Measurements from ENCODE around the gene SMURF1. TPM values are rescaled to one million over a fixed set of nuclear protein-coding genes. Genes with fewer than 3 reads are reported as not detected.
A peak's percentile ranks its signal among the peaks of the same experiment; 100 is the strongest.

The SMURF1 gene
- total RNA-seq, 1 donor from 2014 or later, result 31.2 TPM

GRCh38 chr7:98992076-98992475, 151.8 kb downstream of the SMURF1 start:
- DNase-seq (ENCODE audit: low spot score), result peak; percentile 76

- peak; percentile 53 for DNase-seq (ENCODE audit: low spot score)
Observed at GRCh38 chr7:98991141-98991540, 152.8 kb downstream of the SMURF1 start.

DNA sequence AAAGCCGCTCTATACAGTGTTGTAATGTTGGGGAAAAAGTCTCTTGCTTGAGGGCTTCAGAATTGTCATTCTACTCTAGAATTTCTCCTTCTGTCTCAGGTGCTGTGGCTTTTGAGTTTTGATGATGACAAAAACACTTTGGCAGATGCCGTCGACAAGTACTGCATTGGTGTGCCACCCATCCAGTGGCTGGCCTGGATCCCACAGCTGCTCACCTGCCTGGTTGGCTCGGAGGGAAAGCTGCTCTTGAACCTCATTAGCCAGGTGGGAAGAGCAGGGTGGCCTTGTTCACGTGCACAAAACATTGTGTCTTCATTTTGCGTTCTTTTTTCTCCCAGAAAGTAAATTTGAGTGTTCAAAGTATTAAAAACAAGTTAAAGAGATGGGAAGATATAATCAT, 153.6 kb downstream of the SMURF1 start:
- DNase-seq (ENCODE audit: low spot score), result peak; percentile 37

DNA sequence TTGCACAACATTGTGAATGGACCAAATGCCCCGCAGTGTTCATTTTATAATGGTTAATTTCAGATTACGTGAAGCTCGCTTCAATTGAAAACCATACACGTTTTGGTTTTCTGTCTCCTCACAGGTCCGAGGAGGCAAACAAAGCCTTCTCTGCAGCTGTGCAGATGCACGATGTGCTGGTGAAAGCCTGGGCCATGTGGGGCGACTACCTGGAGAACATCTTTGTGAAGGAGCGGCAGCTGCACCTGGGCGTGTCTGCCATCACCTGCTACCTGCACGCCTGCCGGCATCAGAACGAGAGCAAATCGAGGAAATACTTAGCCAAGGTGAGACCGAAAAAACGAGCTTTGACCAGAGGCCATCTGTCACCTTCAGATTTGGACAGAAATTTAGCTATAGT, 155.3 kb downstream of the SMURF1 start:
- peak; percentile 49 for DNase-seq (ENCODE audit: low spot score)

- no peak for DNase-seq (ENCODE audit: low spot score)
Observed at GRCh38 chr7:98985945-98986344, 158.0 kb downstream of the SMURF1 start.

- peak; percentile 24 for DNase-seq (ENCODE audit: low spot score)
Observed at GRCh38 chr7:98985406-98985805, 158.5 kb downstream of the SMURF1 start.

DNA sequence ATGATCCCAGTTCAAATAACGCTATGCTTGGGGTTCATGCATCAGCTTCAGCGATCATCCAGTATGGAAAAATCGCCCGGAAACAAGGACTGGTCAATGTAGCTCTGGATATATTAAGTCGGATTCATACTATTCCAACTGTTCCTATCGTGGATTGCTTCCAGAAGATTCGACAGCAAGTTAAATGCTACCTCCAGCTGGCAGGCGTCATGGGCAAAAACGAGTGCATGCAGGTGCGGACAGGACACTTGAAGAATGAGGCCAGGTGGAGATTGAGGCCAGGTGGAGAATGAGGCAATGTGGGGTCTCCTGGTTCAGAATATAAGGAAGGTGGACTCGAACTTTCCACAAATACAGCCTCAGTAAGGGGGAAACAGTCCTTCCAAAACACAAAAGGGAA, 159.8 kb downstream of the SMURF1 start:
- DNase-seq (ENCODE audit: low spot score), result peak; percentile 65

DNA sequence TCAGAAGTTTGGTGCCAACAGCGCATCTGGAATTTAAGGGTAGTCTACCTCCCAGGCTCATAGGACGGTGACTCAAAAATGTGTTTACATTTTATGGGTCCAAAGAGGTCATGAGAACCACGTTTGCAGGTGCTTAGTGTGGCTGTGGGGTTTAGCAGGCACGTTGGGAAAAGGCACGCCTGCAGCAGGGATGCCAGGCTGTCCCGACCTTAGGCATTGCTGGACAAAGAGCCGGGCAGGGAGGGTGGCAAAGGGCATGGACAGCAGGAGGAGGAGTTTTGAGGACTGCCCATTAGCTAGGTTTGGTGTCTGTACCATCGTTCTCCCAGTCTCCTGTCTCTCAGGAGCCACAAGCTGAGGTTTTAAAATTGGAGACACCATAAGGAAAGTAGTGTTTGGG, 161.2 kb downstream of the SMURF1 start:
- DNase-seq (ENCODE audit: low spot score), result no peak

GRCh38 chr7:98981701-98982100, 162.2 kb downstream of the SMURF1 start:
- DNase-seq (ENCODE audit: low spot score), result peak; percentile 80

DNA sequence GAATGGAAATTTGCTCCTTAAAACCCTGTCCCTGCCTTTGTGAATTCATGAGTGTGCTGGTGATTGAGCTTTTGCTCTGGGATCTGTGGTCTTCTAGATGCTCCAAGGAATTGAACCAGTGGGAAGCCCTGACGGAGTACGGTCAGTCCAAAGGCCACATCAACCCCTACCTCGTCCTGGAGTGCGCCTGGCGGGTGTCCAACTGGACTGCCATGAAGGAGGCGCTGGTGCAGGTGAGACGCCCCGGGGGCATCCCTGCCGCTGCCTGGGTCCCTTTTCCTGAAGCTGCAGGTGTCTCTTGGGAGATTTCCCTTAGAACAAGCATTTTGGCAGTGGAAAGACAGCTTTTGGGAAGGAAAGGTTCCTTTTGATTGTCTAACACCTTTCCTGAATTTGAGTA, 165.2 kb downstream of the SMURF1 start:
- DNase-seq (ENCODE audit: low spot score), result peak; percentile 68

Other genes starting within 250 kb of the SMURF1 start
- not detected for gene KPNA7, start 64.0 kb upstream of the SMURF1 start, total RNA-seq
- gene MYH16, start 128.7 kb upstream of the SMURF1 start, total RNA-seq, result not detected
- gene ARPC1A, start 181.8 kb upstream of the SMURF1 start, total RNA-seq, result 109 TPM
- 159 TPM for gene ARPC1B, start 230.6 kb upstream of the SMURF1 start, total RNA-seq

All from mesenteric fat pad (tissue), 1 donor.